ENCODE data around the gene CD1B. TPM values are rescaled to one million over a fixed set of nuclear protein-coding genes. Genes with fewer than 3 reads are reported as not detected.
"Not testable (repeated sequence)": the region's sequence is repeated elsewhere in the genome, so short reads cannot be mapped to it uniquely, and the experiment has no call there.

The CD1B gene
- total RNA-seq, 1 donor from 2014 or later, result not detected

DNA sequence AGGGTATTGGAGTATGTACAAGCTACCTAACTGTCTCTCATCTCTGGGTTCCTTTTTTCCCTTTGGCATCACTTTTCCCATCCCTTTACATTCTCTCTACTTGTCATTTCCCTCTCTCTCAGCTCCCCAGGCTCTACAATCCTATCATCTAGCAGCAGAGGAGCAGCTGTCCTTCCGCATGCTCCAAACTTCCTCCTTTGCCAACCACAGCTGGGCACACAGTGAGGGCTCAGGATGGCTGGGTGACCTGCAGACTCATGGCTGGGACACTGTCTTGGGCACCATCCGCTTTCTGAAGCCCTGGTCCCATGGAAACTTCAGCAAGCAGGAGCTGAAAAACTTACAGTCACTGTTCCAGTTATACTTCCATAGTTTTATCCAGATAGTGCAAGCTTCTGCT lies 22.9 kb upstream of the CD1B start:
- no peak overlapping the region for H3K27ac ChIP-seq (ENCODE audit: low read depth, low read length)
- H3K27me3 ChIP-seq (ENCODE audit: control insufficient read depth in 3 of 3, insufficient read depth in 3 of 3, low read length in 3 of 3), result no peaks in the 10 kb centered on the region
- H3K4me3 ChIP-seq (ENCODE audit: low read length in 3 of 3), result no peak overlapping the region
- H3K9ac ChIP-seq (ENCODE audit: low read depth in 1 of 3, low read length in 3 of 3), result no peak overlapping the region
- no peaks in the 10 kb centered on the region for H3K4me1 ChIP-seq (ENCODE audit: control insufficient read depth in 3 of 3, insufficient read depth in 3 of 3, low read length in 3 of 3)
- H3K9me3 ChIP-seq (ENCODE audit: control insufficient read depth in 3 of 3, low read length in 3 of 3), result no peaks in the 10 kb centered on the region
- no peaks in the 10 kb centered on the region for H3K36me3 ChIP-seq (ENCODE audit: control insufficient read depth in 3 of 3, insufficient read depth in 3 of 3, low read length in 3 of 3)

DNA sequence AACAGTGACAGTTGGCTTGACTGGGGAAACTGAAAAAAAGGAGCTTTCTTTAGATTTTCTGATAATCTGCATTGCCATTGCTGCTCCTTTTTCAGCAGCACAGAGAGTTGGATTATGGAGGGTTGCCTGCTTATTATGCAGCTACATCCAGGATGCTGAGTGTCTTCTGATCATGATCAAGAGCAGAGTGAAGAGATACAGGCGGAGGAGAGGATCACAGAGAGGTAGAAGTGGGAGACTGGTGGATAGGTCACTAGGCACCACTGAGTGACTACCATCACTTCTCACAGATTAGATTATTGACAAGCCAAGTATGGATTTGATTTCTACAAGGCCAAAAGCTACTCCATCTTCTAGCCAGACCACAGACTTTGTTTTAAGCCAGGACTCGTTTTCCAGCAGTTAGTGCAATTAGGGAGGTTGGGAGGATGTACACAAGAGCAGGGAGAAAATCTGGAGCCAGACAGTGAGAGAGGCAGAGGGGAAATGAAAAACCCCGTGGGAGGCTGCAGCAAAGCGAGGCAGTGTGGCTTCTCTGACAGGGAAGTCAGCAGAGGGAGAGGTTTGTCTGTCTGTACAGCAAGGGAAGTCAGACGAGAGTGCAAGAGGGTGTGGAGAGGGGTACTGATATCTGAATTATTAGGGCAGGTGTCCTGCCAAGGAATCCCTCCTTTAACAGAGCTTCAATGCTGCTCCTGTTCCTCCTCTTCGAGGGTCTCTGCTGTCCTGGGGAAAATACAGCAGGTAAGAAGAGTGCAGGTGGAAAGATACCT lies 22.2 kb upstream of the CD1B start, which contains the start of gene CD1E:
Gene CD1E (plus strand): TSS at position 592 of the 773 bp plus-strand sequence. CDS start 95 bp downstream, at position 687.
- no peaks in the 10 kb centered on the region for H3K9me3 ChIP-seq (ENCODE audit: control insufficient read depth in 3 of 3, low read length in 3 of 3)
- no peaks in the 10 kb centered on the region for H3K27me3 ChIP-seq (ENCODE audit: control insufficient read depth in 3 of 3, insufficient read depth in 3 of 3, low read length in 3 of 3)
- H3K4me3 ChIP-seq (ENCODE audit: low read length in 3 of 3), result no peak within 1 kb of the TSS
- H3K9ac ChIP-seq (ENCODE audit: low read depth in 1 of 3, low read length in 3 of 3), result no peak within 1 kb of the TSS
- no peaks in the 10 kb centered on the region for H3K36me3 ChIP-seq (ENCODE audit: control insufficient read depth in 3 of 3, insufficient read depth in 3 of 3, low read length in 3 of 3)
- H3K27ac ChIP-seq (ENCODE audit: low read depth, low read length), result no peak within 1 kb of the TSS
- no peaks in the 10 kb centered on the region for H3K4me1 ChIP-seq (ENCODE audit: control insufficient read depth in 3 of 3, insufficient read depth in 3 of 3, low read length in 3 of 3)

DNA sequence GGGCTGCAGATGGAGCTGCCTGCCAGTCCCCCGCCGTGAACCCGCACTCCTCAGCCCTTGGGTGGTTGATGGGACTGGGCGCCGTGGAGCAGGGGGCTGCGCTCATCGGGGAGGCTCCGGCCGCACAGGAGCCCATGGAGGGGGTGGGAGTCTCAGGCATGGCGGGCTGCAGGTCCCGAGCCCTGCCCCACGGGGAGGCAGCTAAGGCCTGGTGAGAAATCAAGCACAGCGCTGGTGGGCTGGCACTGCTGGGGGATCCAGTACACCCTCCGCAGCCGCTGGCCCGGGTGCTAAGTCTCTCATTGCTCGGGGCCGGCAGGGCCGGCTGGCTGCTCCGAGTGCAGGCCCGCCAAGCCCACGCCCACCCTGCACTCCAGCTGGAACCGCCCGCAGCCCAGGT lies 17.6 kb upstream of the CD1B start:
- H3K4me3 ChIP-seq (ENCODE audit: low read length in 3 of 3); H3K4me1 ChIP-seq (ENCODE audit: control insufficient read depth in 3 of 3, insufficient read depth in 3 of 3, low read length in 3 of 3); H3K27me3 ChIP-seq (ENCODE audit: control insufficient read depth in 3 of 3, insufficient read depth in 3 of 3, low read length in 3 of 3); H3K27ac ChIP-seq (ENCODE audit: low read depth, low read length); H3K36me3 ChIP-seq (ENCODE audit: control insufficient read depth in 3 of 3, insufficient read depth in 3 of 3, low read length in 3 of 3); H3K9me3 ChIP-seq (ENCODE audit: control insufficient read depth in 3 of 3, low read length in 3 of 3); H3K9ac ChIP-seq (ENCODE audit: low read depth in 1 of 3, low read length in 3 of 3): not testable (repeated sequence)

DNA sequence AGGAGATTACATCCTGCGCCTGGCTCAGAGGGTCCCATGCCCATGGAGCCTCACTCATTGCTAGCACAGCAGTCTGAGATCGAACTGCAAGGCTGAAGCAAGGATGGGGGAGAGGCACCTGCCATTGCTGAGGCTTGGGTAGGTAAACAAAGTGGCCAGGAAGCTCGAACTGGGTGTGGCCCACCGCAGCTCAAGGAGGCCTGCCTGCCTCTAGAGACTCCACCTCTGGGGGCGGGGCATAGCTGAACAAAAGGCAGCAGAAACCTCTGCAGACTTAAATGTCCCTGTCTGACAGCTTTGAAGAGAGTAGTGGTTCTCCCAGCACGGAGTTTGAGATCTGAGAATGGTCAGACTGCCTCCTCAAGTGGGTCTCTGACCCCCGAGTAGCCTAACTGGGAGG lies 5.1 kb upstream of the CD1B start:
- H3K36me3 ChIP-seq (ENCODE audit: control insufficient read depth in 3 of 3, insufficient read depth in 3 of 3, low read length in 3 of 3); H3K9ac ChIP-seq (ENCODE audit: low read depth in 1 of 3, low read length in 3 of 3); H3K9me3 ChIP-seq (ENCODE audit: control insufficient read depth in 3 of 3, low read length in 3 of 3): not testable (repeated sequence)

DNA sequence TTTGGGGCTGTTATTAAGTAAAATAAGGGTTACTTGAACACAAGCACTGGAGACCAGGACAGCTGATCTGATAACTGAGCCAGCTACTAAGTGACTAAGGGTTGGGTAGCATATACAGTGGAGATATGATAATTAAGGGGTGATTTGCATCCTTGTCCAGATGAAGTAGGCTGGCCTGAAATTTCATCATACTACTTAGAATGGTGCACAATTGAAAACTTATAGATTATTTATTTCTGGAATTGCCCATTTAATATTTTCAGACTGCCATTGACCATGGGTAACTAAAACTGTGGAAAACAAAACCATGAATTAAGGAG lies 3.8 kb upstream of the CD1B start:
- Histone ChIP-seq H3K4me3 (ENCODE audit: low read length in 3 of 3) (no peak overlapping the region), H3K27me3 (ENCODE audit: control insufficient read depth in 3 of 3, insufficient read depth in 3 of 3, low read length in 3 of 3) (no peaks in the 10 kb centered on the region), H3K36me3 (ENCODE audit: control insufficient read depth in 3 of 3, insufficient read depth in 3 of 3, low read length in 3 of 3) (no peaks in the 10 kb centered on the region), H3K9me3 (ENCODE audit: control insufficient read depth in 3 of 3, low read length in 3 of 3) (no peaks in the 10 kb centered on the region), H3K4me1 (ENCODE audit: control insufficient read depth in 3 of 3, insufficient read depth in 3 of 3, low read length in 3 of 3) (no peaks in the 10 kb centered on the region), H3K27ac (ENCODE audit: low read depth, low read length) (no peak overlapping the region), H3K9ac (ENCODE audit: low read depth in 1 of 3, low read length in 3 of 3) (no peak overlapping the region)

More for the DNA sequence above, 5.1 kb upstream of the CD1B start:
- not testable (repeated sequence) for H3K4me1 ChIP-seq (ENCODE audit: control insufficient read depth in 3 of 3, insufficient read depth in 3 of 3, low read length in 3 of 3); H3K4me3 ChIP-seq (ENCODE audit: low read length in 3 of 3); H3K27me3 ChIP-seq (ENCODE audit: control insufficient read depth in 3 of 3, insufficient read depth in 3 of 3, low read length in 3 of 3); H3K27ac ChIP-seq (ENCODE audit: low read depth, low read length)

DNA sequence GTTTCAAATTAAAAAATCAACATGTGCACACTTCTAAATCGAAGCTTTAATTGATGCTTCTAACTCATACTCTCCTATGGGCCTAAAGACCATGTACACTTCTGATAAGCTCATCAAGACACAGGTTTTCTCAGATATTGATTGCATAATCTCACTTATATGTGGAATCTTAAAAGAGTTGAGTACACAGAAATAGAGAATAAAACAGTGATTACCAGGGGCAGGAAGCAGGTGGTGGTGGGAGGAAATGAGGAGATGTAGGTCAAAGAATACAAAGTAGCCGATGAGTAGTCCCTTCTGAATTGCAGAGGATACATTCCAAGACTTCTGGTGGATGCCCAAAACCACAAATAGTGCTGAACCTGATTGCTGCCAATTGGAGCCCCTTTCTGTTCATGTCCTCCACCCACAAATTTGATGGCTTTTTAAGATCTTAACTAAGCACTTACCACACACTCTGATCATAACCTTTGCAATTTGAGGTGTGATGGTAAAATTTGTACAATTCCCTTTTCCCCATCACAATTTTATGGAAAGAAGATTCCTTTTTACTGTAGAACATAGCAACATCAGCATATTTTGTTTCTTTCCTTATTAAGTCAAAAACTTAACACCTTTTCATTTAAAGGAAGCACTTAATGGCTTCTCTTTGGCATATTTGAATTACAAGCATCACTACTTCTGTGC lies 3.3 kb upstream of the CD1B start:
- Histone ChIP-seq H3K4me3 (ENCODE audit: low read length in 3 of 3) (no peak overlapping the region), H3K9me3 (ENCODE audit: control insufficient read depth in 3 of 3, low read length in 3 of 3) (no peaks in the 10 kb centered on the region), H3K27me3 (ENCODE audit: control insufficient read depth in 3 of 3, insufficient read depth in 3 of 3, low read length in 3 of 3) (no peaks in the 10 kb centered on the region), H3K36me3 (ENCODE audit: control insufficient read depth in 3 of 3, insufficient read depth in 3 of 3, low read length in 3 of 3) (no peaks in the 10 kb centered on the region), H3K4me1 (ENCODE audit: control insufficient read depth in 3 of 3, insufficient read depth in 3 of 3, low read length in 3 of 3) (no peaks in the 10 kb centered on the region), H3K9ac (ENCODE audit: low read depth in 1 of 3, low read length in 3 of 3) (no peak overlapping the region), H3K27ac (ENCODE audit: low read depth, low read length) (no peak overlapping the region)

DNA sequence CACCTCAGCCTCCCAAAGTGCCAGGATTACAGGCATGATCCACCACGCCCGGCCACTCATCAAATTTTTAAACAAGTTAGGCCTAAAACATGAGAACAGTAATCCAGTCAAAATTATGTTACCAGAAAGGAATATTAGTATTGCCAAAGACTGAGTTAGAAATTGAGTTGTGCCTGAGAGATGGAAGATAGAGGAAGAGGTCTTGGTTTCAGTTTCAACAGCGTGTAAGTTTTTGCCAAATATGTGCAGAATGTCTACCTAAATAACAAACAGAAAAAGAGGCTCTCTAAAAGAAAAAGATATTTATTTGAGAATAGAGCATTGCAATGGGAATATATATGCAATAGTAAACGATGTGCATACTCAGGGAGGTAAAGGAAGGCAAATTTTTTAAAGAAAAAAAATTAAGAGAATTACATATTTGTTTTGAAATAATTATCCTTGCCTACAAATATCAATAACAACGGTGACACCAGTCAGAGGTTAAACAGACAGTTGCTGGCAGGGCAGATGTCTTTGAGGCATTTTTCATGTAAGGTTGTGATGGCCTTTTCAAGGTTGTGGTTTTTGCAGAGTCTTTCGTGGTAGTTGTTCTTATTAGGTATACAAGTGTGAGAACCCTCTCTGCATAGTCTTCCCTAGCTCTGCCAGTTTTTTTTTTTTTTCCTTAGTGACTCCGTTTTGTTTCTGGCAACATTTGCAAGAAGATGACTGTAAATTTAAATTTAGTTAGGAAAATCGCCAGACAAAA lies 2.2 kb upstream of the CD1B start:
- no peaks in the 10 kb centered on the region for H3K4me1 ChIP-seq (ENCODE audit: control insufficient read depth in 3 of 3, insufficient read depth in 3 of 3, low read length in 3 of 3)
- no peaks in the 10 kb centered on the region for H3K36me3 ChIP-seq (ENCODE audit: control insufficient read depth in 3 of 3, insufficient read depth in 3 of 3, low read length in 3 of 3)
- H3K9ac ChIP-seq (ENCODE audit: low read depth in 1 of 3, low read length in 3 of 3), result no peak overlapping the region
- H3K4me3 ChIP-seq (ENCODE audit: low read length in 3 of 3), result no peak overlapping the region
- H3K9me3 ChIP-seq (ENCODE audit: control insufficient read depth in 3 of 3, low read length in 3 of 3), result no peaks in the 10 kb centered on the region
- no peak overlapping the region for H3K27ac ChIP-seq (ENCODE audit: low read depth, low read length)
- no peaks in the 10 kb centered on the region for H3K27me3 ChIP-seq (ENCODE audit: control insufficient read depth in 3 of 3, insufficient read depth in 3 of 3, low read length in 3 of 3)

DNA sequence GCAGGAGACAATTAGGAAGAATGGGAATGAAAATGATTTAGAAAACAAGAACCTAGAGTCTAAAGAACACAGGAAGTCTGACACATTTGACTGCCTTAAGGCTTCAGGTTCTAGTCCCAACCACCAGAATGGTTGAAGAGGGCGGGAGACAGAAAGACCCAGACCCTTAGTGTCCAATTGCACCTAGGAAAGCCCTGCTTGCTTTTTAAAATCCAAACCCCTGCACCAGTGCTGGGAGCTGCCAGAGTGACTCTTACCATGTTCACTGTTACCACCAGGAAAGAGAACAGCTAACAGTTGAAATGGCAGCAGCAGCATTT lies 265 bp downstream of the CD1B start:
- H3K4me1 ChIP-seq (ENCODE audit: control insufficient read depth in 3 of 3, insufficient read depth in 3 of 3, low read length in 3 of 3), result no peaks in the 10 kb centered on the region
- H3K9ac ChIP-seq (ENCODE audit: low read depth in 1 of 3, low read length in 3 of 3), result no peak overlapping the region
- H3K9me3 ChIP-seq (ENCODE audit: control insufficient read depth in 3 of 3, low read length in 3 of 3), result no peaks in the 10 kb centered on the region
- H3K27me3 ChIP-seq (ENCODE audit: control insufficient read depth in 3 of 3, insufficient read depth in 3 of 3, low read length in 3 of 3), result no peaks in the 10 kb centered on the region
- H3K4me3 ChIP-seq (ENCODE audit: low read length in 3 of 3), result no peak overlapping the region
- H3K36me3 ChIP-seq (ENCODE audit: control insufficient read depth in 3 of 3, insufficient read depth in 3 of 3, low read length in 3 of 3), result no peaks in the 10 kb centered on the region
- H3K27ac ChIP-seq (ENCODE audit: low read depth, low read length), result no peak overlapping the region

DNA sequence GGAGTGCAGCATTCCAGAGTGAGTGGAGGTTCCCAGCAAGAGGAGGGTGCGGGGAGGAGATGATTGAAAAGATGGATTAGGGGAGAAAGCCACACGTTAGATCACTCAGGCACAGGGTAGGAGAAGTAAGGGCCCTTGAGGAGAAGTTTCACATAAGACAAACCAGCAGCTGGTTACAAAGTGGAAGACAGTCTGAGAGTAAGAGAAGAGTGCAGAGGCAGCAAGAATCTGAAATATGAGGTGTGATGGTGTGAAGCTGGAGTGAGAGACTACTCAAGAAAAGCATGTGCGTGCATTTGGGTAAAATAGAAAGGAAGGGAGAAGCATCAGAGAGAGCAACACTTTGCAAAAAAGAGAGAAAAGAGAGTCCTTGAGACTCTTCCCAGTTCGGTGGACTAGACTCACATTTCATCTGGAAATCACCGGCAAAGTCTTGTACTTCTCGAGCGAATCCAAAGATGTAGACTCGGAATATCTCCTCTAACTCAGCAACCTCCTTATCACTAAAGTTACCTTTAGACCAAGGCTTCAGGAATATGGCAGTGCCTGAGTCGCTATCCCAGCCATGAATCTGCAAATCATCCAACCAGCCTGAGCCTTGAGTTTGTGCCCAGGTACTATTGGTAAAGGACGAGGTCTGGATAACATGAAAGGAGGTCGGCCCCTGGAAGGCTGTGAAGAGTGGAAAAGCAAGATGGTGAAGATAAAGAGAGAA lies 783 bp downstream of the CD1B start:
- H3K9me3 ChIP-seq (ENCODE audit: control insufficient read depth in 3 of 3, low read length in 3 of 3), result no peaks in the 10 kb centered on the region
- H3K4me3 ChIP-seq (ENCODE audit: low read length in 3 of 3), result no peak overlapping the region
- no peaks in the 10 kb centered on the region for H3K27me3 ChIP-seq (ENCODE audit: control insufficient read depth in 3 of 3, insufficient read depth in 3 of 3, low read length in 3 of 3)

DNA sequence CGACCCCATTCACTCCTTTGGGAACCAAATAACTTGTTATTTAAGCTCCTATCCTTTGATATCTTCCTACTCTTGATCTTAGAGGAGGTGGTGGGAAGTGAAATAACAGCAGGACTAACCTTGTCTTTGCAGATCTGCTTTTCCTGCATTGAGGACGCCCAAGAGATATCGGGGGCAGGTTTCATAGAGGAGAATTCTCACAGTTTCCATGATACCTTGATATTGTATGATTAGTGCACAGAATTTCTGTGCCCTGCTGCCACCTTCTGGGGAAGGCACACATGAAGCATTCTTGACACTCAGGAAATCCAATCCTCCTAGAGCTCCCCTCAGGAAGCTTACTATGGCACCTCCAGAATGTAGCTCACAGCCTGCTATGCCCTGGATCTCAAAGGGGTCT lies 1.6 kb downstream of the CD1B start:
- Histone ChIP-seq H3K9ac (ENCODE audit: low read depth in 1 of 3, low read length in 3 of 3) (no peak overlapping the region), H3K9me3 (ENCODE audit: control insufficient read depth in 3 of 3, low read length in 3 of 3) (no peaks in the 10 kb centered on the region), H3K27ac (ENCODE audit: low read depth, low read length) (no peak overlapping the region), H3K36me3 (ENCODE audit: control insufficient read depth in 3 of 3, insufficient read depth in 3 of 3, low read length in 3 of 3) (no peaks in the 10 kb centered on the region), H3K4me1 (ENCODE audit: control insufficient read depth in 3 of 3, insufficient read depth in 3 of 3, low read length in 3 of 3) (no peaks in the 10 kb centered on the region), H3K27me3 (ENCODE audit: control insufficient read depth in 3 of 3, insufficient read depth in 3 of 3, low read length in 3 of 3) (no peaks in the 10 kb centered on the region), H3K4me3 (ENCODE audit: low read length in 3 of 3) (no peak overlapping the region)

More for the DNA sequence above, 783 bp downstream of the CD1B start:
- Histone ChIP-seq H3K9ac (ENCODE audit: low read depth in 1 of 3, low read length in 3 of 3) (no peak overlapping the region), H3K36me3 (ENCODE audit: control insufficient read depth in 3 of 3, insufficient read depth in 3 of 3, low read length in 3 of 3) (no peaks in the 10 kb centered on the region), H3K27ac (ENCODE audit: low read depth, low read length) (no peak overlapping the region), H3K4me1 (ENCODE audit: control insufficient read depth in 3 of 3, insufficient read depth in 3 of 3, low read length in 3 of 3) (no peaks in the 10 kb centered on the region)

Data from skeletal muscle tissue (tissue), 4 donors.